ENCODE measurements around the gene ZNF2.

ZNF2 gene

DNA sequence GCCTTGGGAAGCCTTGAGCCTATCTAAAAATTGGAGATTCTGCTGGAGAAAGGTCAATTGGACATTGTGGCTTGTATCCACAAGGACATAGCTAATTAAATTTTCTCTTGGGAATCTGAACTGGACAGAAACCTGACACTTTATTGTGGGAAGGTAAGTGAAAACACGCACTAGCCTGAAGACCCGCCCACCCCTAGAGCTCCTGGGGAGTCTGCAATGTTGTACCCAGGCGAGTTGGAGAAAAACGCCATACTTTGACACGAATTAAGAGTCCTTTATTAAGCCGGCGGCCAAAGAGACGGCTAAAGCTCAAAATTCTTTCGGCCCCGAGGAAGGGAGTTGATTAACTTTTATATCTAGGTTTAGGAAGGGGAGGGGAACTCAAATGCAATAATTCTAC is 40.5 kb downstream of the ZNF2 start:
- DNase-seq (ENCODE audit: low spot score) = no peak

DNA sequence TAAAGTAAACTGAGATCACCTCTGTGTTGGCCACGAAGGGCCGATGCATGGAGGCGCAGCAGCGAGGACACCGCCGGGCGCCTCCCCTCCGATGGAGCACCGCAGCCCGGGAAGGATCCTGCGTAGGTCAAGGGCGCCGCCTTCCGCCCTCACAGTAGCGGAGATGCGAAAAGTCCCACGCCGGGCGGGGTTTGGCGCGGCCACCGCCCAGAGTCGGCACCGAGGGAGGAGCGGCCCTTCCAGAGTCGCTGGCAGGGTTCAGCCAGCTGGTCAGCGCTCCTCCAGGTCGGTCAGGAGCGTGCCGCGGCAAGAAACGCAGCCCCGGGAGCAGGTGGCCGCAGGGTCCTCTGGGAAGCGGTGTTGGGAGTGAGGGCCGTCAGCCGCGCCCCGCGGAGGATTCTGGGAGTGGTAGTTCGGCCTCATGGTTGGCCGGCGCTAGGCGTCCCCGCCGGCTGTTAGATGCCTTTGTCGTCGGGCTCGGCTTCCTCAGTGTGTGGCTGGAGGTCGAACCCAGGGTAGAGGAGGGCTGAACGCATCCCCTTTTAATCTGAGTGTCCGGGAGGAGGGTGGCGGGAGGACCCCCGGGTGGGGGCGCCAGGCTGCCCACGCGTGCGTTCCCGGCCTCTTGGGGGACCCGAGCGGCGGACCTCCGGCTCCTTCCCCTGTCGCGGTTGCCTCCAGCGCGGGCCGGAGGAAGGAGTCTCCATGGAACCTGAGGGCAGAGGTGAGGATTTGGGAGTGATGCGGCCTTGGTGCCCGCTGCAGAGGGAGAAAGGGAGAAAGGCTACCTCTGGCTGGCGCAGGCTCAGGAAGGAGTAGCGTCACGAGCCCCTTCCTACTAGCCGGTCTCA is 41.7 kb downstream of the ZNF2 start, which contains the start of gene ZNF892:
ZNF892 (plus strand) TSS at position 411 of the 851 bp plus-strand sequence; CDS start at position 706, 295 bp downstream.
- DNase-seq (ENCODE audit: low spot score) = peak; percentile 87

DNA sequence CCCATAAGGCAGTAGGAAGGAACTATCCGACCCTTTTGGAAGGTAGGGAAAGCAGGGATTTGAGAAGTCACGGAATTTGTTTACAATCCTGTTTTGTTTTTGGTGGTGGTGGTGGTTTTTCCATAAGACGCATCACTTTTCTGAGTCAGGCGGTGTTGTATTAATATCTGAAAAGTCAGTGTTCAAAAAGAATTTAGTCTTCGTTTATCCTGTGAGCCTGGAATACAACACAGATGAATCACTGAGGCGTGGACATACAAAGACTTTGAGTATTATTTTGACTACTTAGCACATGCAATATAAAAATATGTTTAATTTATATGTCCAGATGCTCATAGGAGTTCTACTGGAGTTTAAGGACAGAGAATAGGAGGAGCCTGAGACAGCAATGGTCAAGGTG is 42.5 kb downstream of the ZNF2 start:
- no peak for DNase-seq (ENCODE audit: low spot score)

DNA sequence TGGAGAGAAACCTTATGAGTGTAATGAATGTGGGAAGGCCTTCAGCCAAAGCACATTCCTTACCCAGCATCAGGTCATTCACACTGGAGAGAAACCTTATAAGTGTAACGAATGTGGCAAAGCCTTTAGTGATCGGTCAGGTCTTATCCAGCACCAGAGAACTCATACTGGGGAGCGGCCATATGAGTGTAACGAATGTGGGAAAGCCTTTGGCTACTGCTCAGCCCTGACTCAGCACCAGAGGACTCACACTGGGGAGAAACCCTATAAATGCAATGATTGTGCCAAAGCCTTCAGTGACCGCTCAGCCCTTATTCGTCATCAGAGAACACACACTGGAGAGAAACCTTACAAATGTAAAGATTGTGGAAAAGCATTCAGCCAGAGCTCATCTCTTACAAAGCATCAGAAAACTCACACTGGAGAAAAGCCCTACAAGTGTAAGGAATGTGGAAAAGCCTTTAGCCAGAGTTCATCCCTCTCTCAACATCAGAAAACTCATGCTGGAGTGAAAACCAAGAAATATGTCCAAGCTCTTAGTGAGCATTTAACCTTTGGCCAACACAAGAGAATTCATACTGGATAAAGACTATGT is 49.5 kb downstream of the ZNF2 start:
- DNase-seq (ENCODE audit: low spot score) = no peak

DNA sequence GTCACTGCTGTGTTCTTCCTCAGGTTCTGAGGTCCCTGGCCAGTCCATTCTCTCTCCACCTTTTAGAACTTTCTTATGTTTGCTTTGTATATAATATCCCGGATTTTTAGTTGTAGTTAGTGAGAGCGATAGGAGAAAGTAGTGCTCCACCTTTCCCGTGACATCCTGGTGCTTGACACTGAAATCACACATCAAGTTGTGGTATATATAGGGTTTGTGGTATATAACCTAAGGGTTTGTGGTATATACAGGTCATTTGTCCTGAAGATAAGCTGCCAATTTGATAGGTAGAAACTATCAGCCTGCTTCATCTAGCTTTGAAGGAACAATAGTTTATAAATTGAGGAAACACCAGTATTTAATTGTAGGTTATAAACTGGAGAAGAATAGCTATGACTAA is 54.8 kb downstream of the ZNF2 start:
- no peak for DNase-seq (ENCODE audit: low spot score)

DNA sequence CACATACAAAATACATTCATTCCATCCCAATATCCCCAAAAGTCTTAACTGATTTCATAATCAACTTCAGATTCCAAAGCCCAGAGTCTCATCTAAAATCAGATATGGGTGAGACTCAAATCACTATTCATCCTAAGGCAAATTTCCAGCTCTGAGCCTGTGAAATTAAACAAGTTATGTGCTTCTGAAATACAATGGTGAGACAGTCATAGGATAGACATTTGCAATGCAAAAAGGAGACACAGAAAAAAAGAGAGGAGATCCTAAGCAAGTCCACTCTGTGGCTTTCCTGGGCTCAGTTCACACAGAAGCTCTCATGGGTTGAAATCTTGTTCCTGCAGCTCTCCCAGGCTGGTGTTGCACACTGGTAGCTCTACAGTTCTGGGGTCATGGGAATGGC is 60.0 kb downstream of the ZNF2 start:
- no peak for DNase-seq (ENCODE audit: low spot score)

DNA sequence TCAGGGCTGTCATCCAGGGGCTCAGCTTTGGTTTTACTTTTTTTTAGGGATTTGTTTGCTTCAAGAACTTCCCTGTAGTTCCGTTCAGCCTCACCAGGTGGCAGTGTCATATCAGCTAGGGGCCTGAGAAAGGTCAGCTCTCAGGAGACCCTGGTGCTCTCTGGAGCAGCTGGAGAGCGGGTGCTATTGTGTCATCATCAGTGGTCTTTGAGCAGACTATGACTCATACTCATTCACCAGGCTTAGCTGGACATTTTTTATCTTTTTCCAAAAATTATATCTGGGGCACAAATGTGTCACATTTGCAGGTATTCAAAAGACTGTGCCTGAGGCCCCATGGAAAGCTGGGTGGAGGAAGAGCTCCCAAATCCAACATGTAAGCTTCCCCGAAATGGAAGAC is 66.1 kb downstream of the ZNF2 start:
- DNase-seq (ENCODE audit: low spot score) = peak; percentile 73

DNA sequence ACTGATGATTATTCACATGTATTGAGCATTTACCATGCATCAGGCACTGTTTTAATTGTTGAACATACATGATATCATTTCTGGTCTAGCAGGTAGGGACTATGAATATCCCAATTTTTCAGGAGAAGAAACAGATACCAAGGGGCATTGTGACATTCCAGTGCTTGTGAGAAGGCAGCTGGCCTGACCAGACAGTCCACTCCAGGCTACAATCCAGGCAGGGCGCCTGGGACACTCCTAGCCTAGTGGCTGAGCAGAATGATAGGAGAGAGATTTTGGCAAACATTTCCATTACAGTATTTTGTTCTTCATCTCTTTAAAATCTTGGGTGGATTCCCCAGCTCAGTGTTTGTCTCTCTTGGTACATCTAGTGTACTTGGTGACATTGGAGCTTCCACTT is 66.6 kb downstream of the ZNF2 start:
- DNase-seq (ENCODE audit: low spot score) = no peak

All from globus pallidus (tissue), 1 donor.